GM12891 (cell line): ENCODE results near the gene MARVELD1.

Experiments
- PAX5 ChIP-seq: IDR thresholded peaks from 2 replicates; pipeline ENCODE4 v1.6.1; 2011; ENCODE audit warnings: low read length, moderate library complexity, mild to moderate bottlenecking; ENCODE audit not compliant: insufficient read depth, severe bottlenecking
- POLR2A ChIP-seq: IDR thresholded peaks from 2 replicates; pipeline ENCODE4 v1.6.1; 2011; ENCODE audit warnings: low read depth, low read length, control low read depth
- POLR2AphosphoS5 ChIP-seq: IDR thresholded peaks from 2 replicates; pipeline ENCODE4 v1.6.1; 2011; ENCODE audit warnings: low read depth, low read length, control low read depth
- SPI1 ChIP-seq: IDR thresholded peaks from 2 replicates; pipeline ENCODE4 v1.6.1; 2011; ENCODE audit warnings: low read depth, low read length, control low read depth

GRCh38 chr10:97687785-97688781 is 25.4 kb upstream of the MARVELD1 start:
- TF ChIP-seq POLR2A (no peak), PAX5 (no peak), POLR2AphosphoS5 (no peak), SPI1 (no peak)
